ENCODE measurements around the gene PRAMEF4.
"Not testable (repeated sequence)": the region's sequence is repeated elsewhere in the genome, so short reads cannot be mapped to it uniquely, and the experiment has no call there.

DNA sequence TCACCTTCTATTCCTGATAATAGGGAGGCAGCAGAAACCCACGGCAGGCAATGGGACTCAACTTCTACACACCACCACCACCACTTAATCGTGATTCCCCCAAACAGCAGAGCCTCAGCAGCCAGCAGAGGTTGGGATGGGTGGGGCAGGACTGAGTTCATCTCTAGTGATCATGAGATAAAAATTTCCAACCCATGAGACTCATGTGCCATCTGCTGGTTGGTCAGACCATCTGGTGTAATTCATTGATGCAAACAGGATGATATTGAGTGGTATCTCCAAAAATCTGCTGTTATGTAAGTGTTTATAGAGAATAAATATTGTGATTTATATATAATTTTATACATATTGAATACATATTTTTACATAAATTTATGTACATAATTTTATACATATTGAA, 35.7 kb upstream of the PRAMEF4 start:
- TF ChIP-seq CTCF (conservative IDR thresholded peaks at IDR 0.05; ENCODE audit: low read depth, low read length); EZH2 (IDR thresholded peaks at IDR 0.05; ENCODE audit: borderline replicate concordance, low read depth, low read length, poor library complexity, severe bottlenecking): not testable (repeated sequence)

Data from A673 (cell line).